ENCODE results near the gene MED25.

Gene MED25

GRCh38 chr19:49873834-49874233 lies 55.7 kb downstream of the MED25 start:
- Histone ChIP-seq H2AFZ (ENCODE audit: low read depth, low read length) (no peak overlapping the region), H3K4me1 (ENCODE audit: insufficient read depth, low read length) (peaks cover 23% of the 10 kb centered on the region), H3K9me3 (ENCODE audit: low read length) (no peaks in the 10 kb centered on the region), H3K27me3 (ENCODE audit: insufficient read depth, low read length) (no peaks in the 10 kb centered on the region), H3K36me3 (ENCODE audit: insufficient read depth, low read length) (no peaks in the 10 kb centered on the region), H3K4me3 (ENCODE audit: low read length) (no peak overlapping the region)

- peaks cover 4% of the 10 kb centered on the region for H3K36me3 ChIP-seq (ENCODE audit: insufficient read depth, low read length)
- no peak overlapping the region for H2AFZ ChIP-seq (ENCODE audit: low read depth, low read length)
- no peaks in the 10 kb centered on the region for H3K9me3 ChIP-seq (ENCODE audit: low read length)
- H3K27me3 ChIP-seq (ENCODE audit: insufficient read depth, low read length), result no peaks in the 10 kb centered on the region
- peaks cover 24% of the 10 kb centered on the region for H3K4me1 ChIP-seq (ENCODE audit: insufficient read depth, low read length)
- H3K4me3 ChIP-seq (ENCODE audit: low read length), result no peak overlapping the region
Observed at GRCh38 chr19:49874503-49875157, 56.5 kb downstream of the MED25 start.

- H3K9me3 ChIP-seq (ENCODE audit: low read length), result no peaks in the 10 kb centered on the region
- H3K4me1 ChIP-seq (ENCODE audit: insufficient read depth, low read length), result peaks cover 21% of the 10 kb centered on the region
- H3K27me3 ChIP-seq (ENCODE audit: insufficient read depth, low read length), result no peaks in the 10 kb centered on the region
- peak overlapping the region; percentile 80 for H3K4me3 ChIP-seq (ENCODE audit: low read length)
- peaks cover 7% of the 10 kb centered on the region for H3K36me3 ChIP-seq (ENCODE audit: insufficient read depth, low read length)
- H2AFZ ChIP-seq (ENCODE audit: low read depth, low read length), result no peak overlapping the region
Observed at GRCh38 chr19:49875177-49875576, 57.1 kb downstream of the MED25 start.

- Histone ChIP-seq H3K9me3 (ENCODE audit: low read length) (no peaks in the 10 kb centered on the region), H3K36me3 (ENCODE audit: insufficient read depth, low read length) (peaks cover 14% of the 10 kb centered on the region), H2AFZ (ENCODE audit: low read depth, low read length) (no peak overlapping the region), H3K4me1 (ENCODE audit: insufficient read depth, low read length) (peaks cover 16% of the 10 kb centered on the region), H3K4me3 (ENCODE audit: low read length) (peak overlapping the region; percentile 80), H3K27me3 (ENCODE audit: insufficient read depth, low read length) (no peaks in the 10 kb centered on the region)
Observed at GRCh38 chr19:49875857-49876421, 57.9 kb downstream of the MED25 start.

- Histone ChIP-seq H3K4me1 (ENCODE audit: insufficient read depth, low read length) (peaks cover 16% of the 10 kb centered on the region), H2AFZ (ENCODE audit: low read depth, low read length) (peak overlapping the region; percentile 60), H3K27me3 (ENCODE audit: insufficient read depth, low read length) (no peaks in the 10 kb centered on the region), H3K36me3 (ENCODE audit: insufficient read depth, low read length) (peaks cover 20% of the 10 kb centered on the region), H3K9me3 (ENCODE audit: low read length) (no peaks in the 10 kb centered on the region), H3K4me3 (ENCODE audit: low read length) (peak overlapping the region; percentile 80)
Observed at GRCh38 chr19:49876422-49877019, 58.4 kb downstream of the MED25 start.

- H3K36me3 ChIP-seq (ENCODE audit: insufficient read depth, low read length), result peaks cover 27% of the 10 kb centered on the region
- peak within 1 kb of the TSS; percentile 60 for H2AFZ ChIP-seq (ENCODE audit: low read depth, low read length)
- H3K4me1 ChIP-seq (ENCODE audit: insufficient read depth, low read length), result peaks cover 16% of the 10 kb centered on the region
- no peaks in the 10 kb centered on the region for H3K27me3 ChIP-seq (ENCODE audit: insufficient read depth, low read length)
- no peaks in the 10 kb centered on the region for H3K9me3 ChIP-seq (ENCODE audit: low read length)
- H3K4me3 ChIP-seq (ENCODE audit: low read length), result peak within 1 kb of the TSS; percentile 80
Observed at GRCh38 chr19:49877020-49877878, 59.2 kb downstream of the MED25 start, which contains the start of the genes AKT1S1 and TBC1D17. Gene AKT1S1, minus strand, starts transcription at chr19:49877355. Its CDS starts 4,060 bp downstream, at chr19:49873295. Gene TBC1D17, plus strand, starts transcription at chr19:49877702. Its CDS starts 22 bp downstream, at chr19:49877724.

GRCh38 chr19:49877879-49878743 lies 60.0 kb downstream of the MED25 start:
- Histone ChIP-seq H3K4me1 (ENCODE audit: insufficient read depth, low read length) (peaks cover 16% of the 10 kb centered on the region), H3K4me3 (ENCODE audit: low read length) (peak overlapping the region; percentile 80), H3K27me3 (ENCODE audit: insufficient read depth, low read length) (no peaks in the 10 kb centered on the region), H3K36me3 (ENCODE audit: insufficient read depth, low read length) (peaks cover 36% of the 10 kb centered on the region), H2AFZ (ENCODE audit: low read depth, low read length) (peak overlapping the region; percentile 37), H3K9me3 (ENCODE audit: low read length) (peaks cover 2% of the 10 kb centered on the region)

GRCh38 chr19:49878744-49879070 lies 60.6 kb downstream of the MED25 start:
- H3K36me3 ChIP-seq (ENCODE audit: insufficient read depth, low read length), result peaks cover 41% of the 10 kb centered on the region
- no peak overlapping the region for H2AFZ ChIP-seq (ENCODE audit: low read depth, low read length)
- H3K27me3 ChIP-seq (ENCODE audit: insufficient read depth, low read length), result no peaks in the 10 kb centered on the region
- peak overlapping the region; percentile 80 for H3K4me3 ChIP-seq (ENCODE audit: low read length)
- H3K4me1 ChIP-seq (ENCODE audit: insufficient read depth, low read length), result peaks cover 16% of the 10 kb centered on the region
- peaks cover 2% of the 10 kb centered on the region for H3K9me3 ChIP-seq (ENCODE audit: low read length)

- Histone ChIP-seq H3K27me3 (ENCODE audit: insufficient read depth, low read length) (no peaks in the 10 kb centered on the region), H2AFZ (ENCODE audit: low read depth, low read length) (no peak overlapping the region), H3K4me3 (ENCODE audit: low read length) (no peak overlapping the region), H3K36me3 (ENCODE audit: insufficient read depth, low read length) (peaks cover 48% of the 10 kb centered on the region), H3K4me1 (ENCODE audit: insufficient read depth, low read length) (peaks cover 16% of the 10 kb centered on the region), H3K9me3 (ENCODE audit: low read length) (peaks cover 2% of the 10 kb centered on the region)
Observed at GRCh38 chr19:49879243-49879963, 61.3 kb downstream of the MED25 start.

- Histone ChIP-seq H3K27me3 (ENCODE audit: insufficient read depth, low read length) (no peaks in the 10 kb centered on the region), H3K4me1 (ENCODE audit: insufficient read depth, low read length) (peaks cover 16% of the 10 kb centered on the region), H3K9me3 (ENCODE audit: low read length) (peaks cover 2% of the 10 kb centered on the region), H2AFZ (ENCODE audit: low read depth, low read length) (no peak overlapping the region), H3K4me3 (ENCODE audit: low read length) (no peak overlapping the region), H3K36me3 (ENCODE audit: insufficient read depth, low read length) (peaks cover 53% of the 10 kb centered on the region)
Observed at GRCh38 chr19:49880162-49880869, 62.2 kb downstream of the MED25 start.

GRCh38 chr19:49881186-49881585 lies 63.1 kb downstream of the MED25 start:
- no peak overlapping the region for H2AFZ ChIP-seq (ENCODE audit: low read depth, low read length)
- peaks cover 56% of the 10 kb centered on the region for H3K36me3 ChIP-seq (ENCODE audit: insufficient read depth, low read length)
- peaks cover 9% of the 10 kb centered on the region for H3K4me1 ChIP-seq (ENCODE audit: insufficient read depth, low read length)
- peaks cover 2% of the 10 kb centered on the region for H3K9me3 ChIP-seq (ENCODE audit: low read length)
- no peak overlapping the region for H3K4me3 ChIP-seq (ENCODE audit: low read length)
- no peaks in the 10 kb centered on the region for H3K27me3 ChIP-seq (ENCODE audit: insufficient read depth, low read length)

Measured in neuron (in vitro differentiated cells).